ENCODE data around the gene CD200R1. TPM values are rescaled to one million over a fixed set of nuclear protein-coding genes. Genes with fewer than 3 reads are reported as not detected.

The CD200R1 gene
- total RNA-seq, 2 donors from 2014 or later = 2.6 to 3.2 TPM

DNA sequence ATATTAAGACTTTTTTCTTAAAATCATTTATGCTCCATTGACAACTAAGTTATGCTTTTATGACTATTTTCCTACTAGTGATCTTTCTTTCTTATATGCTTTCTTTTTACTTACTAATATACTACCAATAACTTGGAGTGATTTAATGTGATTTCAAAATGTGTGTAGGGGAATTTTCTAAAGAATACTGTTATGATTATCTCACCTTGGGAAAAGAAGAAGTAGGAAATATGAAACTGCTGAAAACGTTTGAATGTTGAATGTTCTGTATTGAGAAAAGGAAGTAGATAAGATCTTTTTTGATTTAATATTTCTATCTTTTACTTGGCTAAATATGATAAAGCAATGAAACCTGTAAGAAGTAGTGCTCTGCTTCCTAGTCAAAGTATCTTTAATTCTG lies 7.8 kb upstream of the CD200R1 start:
- Histone ChIP-seq H3K27me3 (replicated peaks; ENCODE audit: insufficient read depth) (no peaks in the 10 kb centered on the region), H3K4me1 (ENCODE audit: control insufficient read depth in 1 of 2, low read depth in 2 of 2) (no peaks in the 10 kb centered on the region), H3K27ac (no peak overlapping the region), H3K4me3 (no peak overlapping the region), H3K36me3 (no peaks in the 10 kb centered on the region), H3K9me3 (no peaks in the 10 kb centered on the region)
- TF ChIP-seq, protein P1, sequence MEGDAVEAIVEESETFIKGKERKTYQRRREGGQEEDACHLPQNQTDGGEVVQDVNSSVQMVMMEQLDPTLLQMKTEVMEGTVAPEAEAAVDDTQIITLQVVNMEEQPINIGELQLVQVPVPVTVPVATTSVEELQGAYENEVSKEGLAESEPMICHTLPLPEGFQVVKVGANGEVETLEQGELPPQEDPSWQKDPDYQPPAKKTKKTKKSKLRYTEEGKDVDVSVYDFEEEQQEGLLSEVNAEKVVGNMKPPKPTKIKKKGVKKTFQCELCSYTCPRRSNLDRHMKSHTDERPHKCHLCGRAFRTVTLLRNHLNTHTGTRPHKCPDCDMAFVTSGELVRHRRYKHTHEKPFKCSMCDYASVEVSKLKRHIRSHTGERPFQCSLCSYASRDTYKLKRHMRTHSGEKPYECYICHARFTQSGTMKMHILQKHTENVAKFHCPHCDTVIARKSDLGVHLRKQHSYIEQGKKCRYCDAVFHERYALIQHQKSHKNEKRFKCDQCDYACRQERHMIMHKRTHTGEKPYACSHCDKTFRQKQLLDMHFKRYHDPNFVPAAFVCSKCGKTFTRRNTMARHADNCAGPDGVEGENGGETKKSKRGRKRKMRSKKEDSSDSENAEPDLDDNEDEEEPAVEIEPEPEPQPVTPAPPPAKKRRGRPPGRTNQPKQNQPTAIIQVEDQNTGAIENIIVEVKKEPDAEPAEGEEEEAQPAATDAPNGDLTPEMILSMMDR (IDR thresholded peaks at IDR 0.05) = no peak
- DNase-seq (ENCODE audit: low spot score) (no peak), ATAC-seq (ENCODE audit: insufficient number of reproducible peaks, low FRiP score, low read depth) (no peak)

DNA sequence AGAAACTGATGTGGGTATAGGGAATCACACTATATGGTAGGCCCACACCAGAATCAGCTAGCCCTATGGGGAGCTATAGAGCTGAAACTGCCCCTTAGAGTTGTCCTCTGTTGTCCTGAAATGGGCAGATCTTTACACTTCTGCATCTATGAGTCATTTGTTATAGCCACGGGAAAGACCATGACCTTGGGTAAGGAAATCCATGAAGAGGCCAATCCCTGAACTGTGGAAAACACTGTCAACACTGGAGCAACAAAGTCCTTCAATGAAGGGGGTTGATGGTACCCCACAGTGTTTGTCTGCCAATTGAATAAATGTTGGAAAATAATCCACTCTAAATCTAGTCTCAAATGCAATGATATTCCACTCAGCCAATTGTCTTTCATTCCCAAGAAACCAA lies 5.2 kb upstream of the CD200R1 start:
- no peak overlapping the region for H3K27ac ChIP-seq
- no peak for ATAC-seq (ENCODE audit: insufficient number of reproducible peaks, low FRiP score, low read depth)
- DNase-seq (ENCODE audit: low spot score) = no peak
- no peaks in the 10 kb centered on the region for H3K27me3 ChIP-seq (replicated peaks; ENCODE audit: insufficient read depth)
- TF ChIP-seq, protein P1 (IDR thresholded peaks at IDR 0.05) = no peak
- no peaks in the 10 kb centered on the region for H3K4me1 ChIP-seq (ENCODE audit: control insufficient read depth in 1 of 2, low read depth in 2 of 2)
- H3K36me3 ChIP-seq = no peaks in the 10 kb centered on the region
- H3K9me3 ChIP-seq = no peaks in the 10 kb centered on the region
- H3K4me3 ChIP-seq = no peak overlapping the region

DNA sequence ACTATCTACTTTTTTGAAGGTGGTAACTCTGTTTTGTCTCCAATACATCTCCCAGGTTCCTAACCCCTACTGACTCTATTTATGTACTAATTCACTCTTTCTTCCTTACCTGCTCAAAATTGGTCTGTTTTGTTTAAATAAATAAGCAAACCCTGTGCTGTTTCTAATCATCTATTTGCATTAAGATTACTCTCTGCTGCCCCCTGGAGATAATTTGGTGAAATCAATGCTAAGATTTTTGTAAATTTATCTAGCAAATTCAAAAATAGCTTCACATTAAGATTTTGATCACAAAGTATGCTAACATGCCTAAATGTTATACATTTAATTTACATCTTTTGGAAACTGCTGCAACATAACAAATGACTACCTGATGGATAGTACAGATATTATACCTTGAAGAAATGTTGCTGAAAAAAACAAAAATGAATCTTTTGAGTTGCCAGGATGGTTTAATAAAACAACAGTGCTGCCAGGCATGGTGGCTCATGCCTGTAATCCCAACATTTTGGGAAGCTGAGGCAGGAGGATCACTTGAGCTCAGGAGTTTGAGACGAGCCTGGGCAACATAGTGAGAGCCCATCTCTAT lies 4.4 kb upstream of the CD200R1 start:
- DNase-seq (ENCODE audit: low spot score) (no peak), ATAC-seq (ENCODE audit: insufficient number of reproducible peaks, low FRiP score, low read depth) (no peak)
- Histone ChIP-seq H3K4me3 (no peak overlapping the region), H3K9me3 (no peaks in the 10 kb centered on the region), H3K27me3 (replicated peaks; ENCODE audit: insufficient read depth) (no peaks in the 10 kb centered on the region), H3K4me1 (ENCODE audit: control insufficient read depth in 1 of 2, low read depth in 2 of 2) (no peaks in the 10 kb centered on the region), H3K36me3 (no peaks in the 10 kb centered on the region), H3K27ac (no peak overlapping the region)
- TF ChIP-seq, protein P1 (IDR thresholded peaks at IDR 0.05) = peak; percentile 70

DNA sequence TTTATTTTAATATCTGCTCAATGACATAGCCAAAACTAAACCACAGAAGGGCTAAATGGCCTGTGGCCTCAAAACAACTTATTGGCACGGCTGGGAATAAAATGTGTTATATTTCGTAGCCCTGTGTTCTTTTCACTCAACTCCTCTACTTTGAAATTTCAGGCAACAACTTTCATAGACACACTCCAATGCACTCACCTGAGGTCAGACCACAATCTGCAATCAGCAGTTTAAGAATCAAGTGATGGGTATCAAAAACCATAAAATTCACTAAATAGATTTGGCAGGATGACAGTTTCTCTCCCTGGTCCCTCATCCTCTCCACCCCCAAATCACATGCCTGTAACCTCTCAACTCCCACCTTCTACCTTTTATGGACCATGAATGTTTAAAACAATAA lies 2.0 kb upstream of the CD200R1 start:
- Histone ChIP-seq H3K36me3 (no peaks in the 10 kb centered on the region), H3K4me1 (ENCODE audit: control insufficient read depth in 1 of 2, low read depth in 2 of 2) (no peaks in the 10 kb centered on the region), H3K9me3 (no peaks in the 10 kb centered on the region), H3K4me3 (no peak overlapping the region), H3K27me3 (replicated peaks; ENCODE audit: insufficient read depth) (no peaks in the 10 kb centered on the region), H3K27ac (no peak overlapping the region)
- TF ChIP-seq, protein P1 (IDR thresholded peaks at IDR 0.05) = no peak
- ATAC-seq (ENCODE audit: insufficient number of reproducible peaks, low FRiP score, low read depth) (no peak), DNase-seq (ENCODE audit: low spot score) (no peak)

DNA sequence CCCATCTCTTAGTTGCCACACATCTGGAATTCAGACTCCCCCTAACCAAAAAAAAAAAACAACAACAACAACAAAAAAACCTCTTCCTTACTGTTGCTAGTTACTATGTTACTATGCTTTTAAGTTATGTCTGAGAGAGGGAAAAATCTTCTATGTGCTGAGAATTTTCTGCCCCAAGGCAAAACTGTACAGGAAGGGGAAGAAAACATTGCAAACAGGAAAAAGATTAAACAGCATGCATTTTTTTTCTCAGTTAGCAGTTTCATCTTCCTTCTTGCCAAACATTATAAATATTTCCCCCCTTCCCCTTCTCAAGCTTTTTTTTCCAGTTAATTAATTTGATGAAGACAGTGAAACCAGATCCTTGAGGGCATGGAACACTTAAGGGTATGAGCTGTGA lies 1.1 kb upstream of the CD200R1 start:
- H3K27me3 ChIP-seq (replicated peaks; ENCODE audit: insufficient read depth) = no peaks in the 10 kb centered on the region
- no peak for ATAC-seq (ENCODE audit: insufficient number of reproducible peaks, low FRiP score, low read depth)
- H3K27ac ChIP-seq = no peak overlapping the region
- no peaks in the 10 kb centered on the region for H3K4me1 ChIP-seq (ENCODE audit: control insufficient read depth in 1 of 2, low read depth in 2 of 2)
- H3K36me3 ChIP-seq = no peaks in the 10 kb centered on the region
- H3K4me3 ChIP-seq = no peak overlapping the region
- DNase-seq (ENCODE audit: low spot score) = no peak
- TF ChIP-seq, protein P1 (IDR thresholded peaks at IDR 0.05) = no peak
- H3K9me3 ChIP-seq = no peaks in the 10 kb centered on the region

Measured in thoracic aorta (tissue), 2 donors.